Neural cell (in vitro differentiated cells): ENCODE results near the gene IFNE. TPM values are rescaled to one million over a fixed set of nuclear protein-coding genes. Genes with fewer than 3 reads are reported as not detected.

ENCODE experiments used
- H2AFZ ChIP-seq: fragments of 200-600, 300-800 bp; sonication (generic), shearing (Covaris generic); 2 replicates; pipeline ENCODE4 v1.6.0; 2014; ENCODE audit warnings: low read depth, mild to moderate bottlenecking, antibody characterized with exemption, low read length, moderate library complexity
- H3F3A ChIP-seq: fragments of 200-600 bp; shearing (Covaris generic); 2 replicates; pipeline ENCODE4 v1.6.1; 2016; ENCODE audit warnings: mild to moderate bottlenecking, moderate library complexity, mixed read lengths, antibody characterized with exemption, low read length; ENCODE audit not compliant: insufficient read depth, poor library complexity, severe bottlenecking
- H3K27ac ChIP-seq: fragments of 200-600, 300-800 bp; sonication (generic), shearing (Covaris generic); 2 replicates; pipeline ENCODE4 v1.5.1; 2014; ENCODE audit warnings: mild to moderate bottlenecking, low read length, moderate library complexity
- H3K27me3 ChIP-seq: fragments of 300-800, 200-600 bp; sonication (generic), shearing (Covaris generic); 2 replicates; pipeline ENCODE4 v1.6.0; 2014; ENCODE audit warnings: mild to moderate bottlenecking, low read depth, low read length, moderate library complexity; ENCODE audit not compliant: insufficient read depth
- H3K36me3 ChIP-seq: fragments of 300-800, 200-600 bp; sonication (generic), shearing (Covaris generic); 2 replicates; pipeline ENCODE4 v1.5.1; 2014; ENCODE audit warnings: mild to moderate bottlenecking, antibody characterized with exemption, low read length, moderate library complexity; ENCODE audit not compliant: insufficient read depth
- H3K4me2 ChIP-seq: fragments of 300-800, 200-600 bp; sonication (generic), shearing (Covaris generic); 2 replicates; pipeline ENCODE4 v1.6.0; 2014; ENCODE audit warnings: mild to moderate bottlenecking, low read length
- H3K4me3 ChIP-seq: fragments of 300-800, 200-600 bp; sonication (generic), shearing (Covaris generic); 2 replicates; pipeline ENCODE4 v1.5.1; 2014; ENCODE audit warnings: mild to moderate bottlenecking, low read length, moderate library complexity
- H3K79me2 ChIP-seq: fragments of 200-600 bp; shearing (Covaris generic); replicated peaks from 2 replicates; pipeline ENCODE4 v1.6.0; 2014; ENCODE audit warnings: mild to moderate bottlenecking, low read length, moderate library complexity; ENCODE audit not compliant: insufficient read depth
- H3K9ac ChIP-seq: fragments of 300-800, 200-600 bp; sonication (generic), shearing (Covaris generic); 2 replicates; pipeline ENCODE4 v1.6.1; 2016; ENCODE audit warnings: mild to moderate bottlenecking, low read length, mixed read lengths
- H3K9me2 ChIP-seq: fragments of 200-600 bp; shearing (Covaris generic); 2 replicates; pipeline ENCODE4 v1.6.1; 2016; ENCODE audit warnings: mild to moderate bottlenecking, low read length, mixed read lengths; ENCODE audit not compliant: insufficient read depth
- H3K9me3 ChIP-seq: fragments of 200-600, 300-800 bp; sonication (generic), shearing (Covaris generic); 2 replicates; pipeline ENCODE4 v1.6.1; 2016; ENCODE audit warnings: mild to moderate bottlenecking, mixed run types, low read length, moderate library complexity, mixed read lengths
- H4K20me1 ChIP-seq: fragments of 200-600 bp; shearing (Covaris generic); 2 replicates; pipeline ENCODE4 v1.6.1; 2016; ENCODE audit warnings: mild to moderate bottlenecking, mixed run types; ENCODE audit not compliant: insufficient read depth
- CTCF ChIP-seq: fragments of 450-650 bp; IDR thresholded peaks from 2 replicates; pipeline ENCODE4 v1.5.1; 2014; ENCODE audit warnings: antibody characterized with exemption, mild to moderate bottlenecking, moderate library complexity; ENCODE audit not compliant: poor library complexity, severe bottlenecking
- EP300 ChIP-seq: fragments of 450-650 bp; conservative IDR thresholded peaks from 2 replicates; pipeline ENCODE4 v1.6.1; 2014; ENCODE audit warnings: antibody characterized with exemption, mild to moderate bottlenecking, moderate library complexity; ENCODE audit not compliant: poor library complexity, severe bottlenecking
- EZH2 ChIP-seq: fragments of 200-600, 300-800 bp; shearing (Covaris generic), sonication (generic); IDR thresholded peaks from 2 replicates; pipeline ENCODE4 v1.6.1; 2014; ENCODE audit warnings: antibody characterized with exemption, low read length, borderline replicate concordance, mild to moderate bottlenecking; ENCODE audit not compliant: insufficient read depth, poor library complexity, severe bottlenecking
- MXI1 ChIP-seq: fragments of 450-650 bp; conservative IDR thresholded peaks from 2 replicates; pipeline ENCODE4 v1.6.1; 2014; ENCODE audit warnings: antibody characterized with exemption, mild to moderate bottlenecking; ENCODE audit not compliant: poor library complexity, severe bottlenecking
- POLR2AphosphoS5 ChIP-seq: IDR thresholded peaks from 2 replicates; pipeline ENCODE4 v1.6.1; 2012
- RAD21 ChIP-seq: fragments of 450-650 bp; conservative IDR thresholded peaks from 2 replicates; pipeline ENCODE4 v1.6.1; 2014; ENCODE audit warnings: antibody characterized with exemption, mild to moderate bottlenecking, moderate library complexity
- SMC3 ChIP-seq: fragments of 450-650 bp; conservative IDR thresholded peaks from 2 replicates; pipeline ENCODE4 v1.6.1; 2014; ENCODE audit warnings: antibody characterized with exemption, mild to moderate bottlenecking, moderate library complexity; ENCODE audit not compliant: poor library complexity
- TAF1 ChIP-seq: IDR thresholded peaks from 2 replicates; pipeline ENCODE4 v1.6.1; 2012; ENCODE audit warnings: low read depth
- polyA plus RNA-seq: library from polyadenylated mRNA; depleted of rRNA; stranded (reverse); fragments of >200 nt; gene quantifications from 2 replicates; pipeline ENCODE4 v1.2.3, GENCODE V29; 2014
- TF ChIP-seq, protein P1 (sequence below): IDR thresholded peaks from 2 replicates; pipeline ENCODE4 v1.6.1; 2012; ENCODE audit warnings: borderline replicate concordance

The IFNE gene
- polyA plus RNA-seq, 1 donor from 2014 or later: not detected

DNA sequence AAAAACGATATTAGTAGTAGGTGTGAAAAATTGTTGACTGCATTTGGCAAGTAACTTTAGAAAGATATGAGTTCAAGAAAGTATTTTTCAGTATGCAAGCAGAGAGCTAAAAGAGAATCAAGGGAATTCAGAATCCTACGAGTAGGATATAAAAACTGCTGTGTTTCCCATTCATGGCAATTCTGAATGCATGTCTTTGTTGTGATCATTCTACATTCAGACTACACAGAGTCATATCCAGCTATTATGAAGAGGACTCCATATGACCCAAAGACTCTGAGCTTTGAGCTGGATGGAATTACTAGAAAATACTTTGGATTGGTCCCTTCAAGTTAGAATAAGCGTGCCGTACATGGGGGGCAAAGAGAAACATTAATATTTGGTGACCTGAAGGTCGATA, 12.0 kb downstream of the IFNE start:
- Histone ChIP-seq H2AFZ (no peak overlapping the region), H4K20me1 (no peaks in the 10 kb centered on the region), H3K36me3 (no peaks in the 10 kb centered on the region), H3K79me2 (no peaks in the 10 kb centered on the region), H3K27me3 (no peaks in the 10 kb centered on the region), H3K9ac (no peak overlapping the region), H3K9me3 (no peaks in the 10 kb centered on the region), H3K27ac (no peak overlapping the region), H3F3A (no peaks in the 10 kb centered on the region), H3K9me2 (no peaks in the 10 kb centered on the region), H3K4me3 (no peak overlapping the region), H3K4me2 (no peak overlapping the region)
- no peak for TF ChIP-seq CTCF

- Histone ChIP-seq H3K27ac (no peak overlapping the region), H3K4me3 (no peak overlapping the region), H2AFZ (no peak overlapping the region), H3K27me3 (no peaks in the 10 kb centered on the region), H3K4me2 (no peak overlapping the region), H4K20me1 (no peaks in the 10 kb centered on the region), H3K9ac (no peak overlapping the region), H3K9me2 (no peaks in the 10 kb centered on the region), H3K79me2 (no peaks in the 10 kb centered on the region), H3K9me3 (no peaks in the 10 kb centered on the region), H3K36me3 (no peaks in the 10 kb centered on the region), H3F3A (no peaks in the 10 kb centered on the region)
- TF ChIP-seq EP300: no peak
- peak; percentile 59 for TF ChIP-seq CTCF
- peak; percentile 63 for TF ChIP-seq RAD21
- TF ChIP-seq TAF1: no peak
- TF ChIP-seq POLR2AphosphoS5: no peak
- peak; percentile 49 for TF ChIP-seq SMC3
Measured at GRCh38 chr9:21465859-21466518, 16.1 kb downstream of the IFNE start.

DNA sequence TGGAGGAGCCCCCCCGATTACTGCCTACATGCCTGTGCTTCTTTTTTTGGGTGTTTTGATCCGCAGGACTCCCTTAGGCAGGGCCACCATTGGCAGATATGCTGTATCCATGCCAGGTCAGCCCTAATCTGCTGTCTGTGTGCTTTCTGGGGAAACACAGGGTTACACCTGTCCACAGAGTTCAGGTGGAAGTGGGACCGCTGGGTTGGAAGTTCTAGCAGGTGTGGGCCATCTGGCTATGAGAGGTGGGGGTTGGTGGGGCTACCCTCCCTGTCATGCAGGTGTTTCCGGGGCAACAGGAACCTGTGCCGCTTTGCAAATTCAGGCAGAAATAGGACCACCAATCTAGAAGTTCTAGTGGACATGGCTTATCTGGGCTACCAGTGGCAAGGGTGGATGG, 17.0 kb downstream of the IFNE start:
- Histone ChIP-seq H3K9me3 (no peaks in the 10 kb centered on the region), H4K20me1 (no peaks in the 10 kb centered on the region), H3K9me2 (no peaks in the 10 kb centered on the region), H3K27ac (no peak overlapping the region), H3K36me3 (no peaks in the 10 kb centered on the region), H3K4me3 (no peak overlapping the region), H2AFZ (no peak overlapping the region), H3K27me3 (no peaks in the 10 kb centered on the region), H3K9ac (no peak overlapping the region), H3F3A (no peaks in the 10 kb centered on the region), H3K4me2 (no peak overlapping the region), H3K79me2 (no peaks in the 10 kb centered on the region)
- TF ChIP-seq SMC3 (no peak), RAD21 (no peak), EP300 (no peak), POLR2AphosphoS5 (no peak), EZH2 (no peak), CTCF (no peak), MXI1 (no peak), TAF1 (no peak)
- TF ChIP-seq, protein P1, sequence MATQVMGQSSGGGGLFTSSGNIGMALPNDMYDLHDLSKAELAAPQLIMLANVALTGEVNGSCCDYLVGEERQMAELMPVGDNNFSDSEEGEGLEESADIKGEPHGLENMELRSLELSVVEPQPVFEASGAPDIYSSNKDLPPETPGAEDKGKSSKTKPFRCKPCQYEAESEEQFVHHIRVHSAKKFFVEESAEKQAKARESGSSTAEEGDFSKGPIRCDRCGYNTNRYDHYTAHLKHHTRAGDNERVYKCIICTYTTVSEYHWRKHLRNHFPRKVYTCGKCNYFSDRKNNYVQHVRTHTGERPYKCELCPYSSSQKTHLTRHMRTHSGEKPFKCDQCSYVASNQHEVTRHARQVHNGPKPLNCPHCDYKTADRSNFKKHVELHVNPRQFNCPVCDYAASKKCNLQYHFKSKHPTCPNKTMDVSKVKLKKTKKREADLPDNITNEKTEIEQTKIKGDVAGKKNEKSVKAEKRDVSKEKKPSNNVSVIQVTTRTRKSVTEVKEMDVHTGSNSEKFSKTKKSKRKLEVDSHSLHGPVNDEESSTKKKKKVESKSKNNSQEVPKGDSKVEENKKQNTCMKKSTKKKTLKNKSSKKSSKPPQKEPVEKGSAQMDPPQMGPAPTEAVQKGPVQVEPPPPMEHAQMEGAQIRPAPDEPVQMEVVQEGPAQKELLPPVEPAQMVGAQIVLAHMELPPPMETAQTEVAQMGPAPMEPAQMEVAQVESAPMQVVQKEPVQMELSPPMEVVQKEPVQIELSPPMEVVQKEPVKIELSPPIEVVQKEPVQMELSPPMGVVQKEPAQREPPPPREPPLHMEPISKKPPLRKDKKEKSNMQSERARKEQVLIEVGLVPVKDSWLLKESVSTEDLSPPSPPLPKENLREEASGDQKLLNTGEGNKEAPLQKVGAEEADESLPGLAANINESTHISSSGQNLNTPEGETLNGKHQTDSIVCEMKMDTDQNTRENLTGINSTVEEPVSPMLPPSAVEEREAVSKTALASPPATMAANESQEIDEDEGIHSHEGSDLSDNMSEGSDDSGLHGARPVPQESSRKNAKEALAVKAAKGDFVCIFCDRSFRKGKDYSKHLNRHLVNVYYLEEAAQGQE: no peak
